H1 (cell line): Measurements from ENCODE around the gene SRSF3. TPM values are rescaled to one million over a fixed set of nuclear protein-coding genes. Genes with fewer than 3 reads are reported as not detected.

Experiments
- CTCF ChIA-PET: fragments of 300-600 bp; sonication (Branson Sonifier 250); formaldehyde crosslinking; loops from one replicate; lab custom pipeline; 2021; ENCODE audit not compliant: partially characterized antibody; lab: Charles Lee
- POLR2A ChIA-PET: fragments of 300-600 bp; sonication (Branson Sonifier 250); formaldehyde crosslinking; loops from one replicate; lab custom pipeline; 2021; ENCODE audit warnings: inconsistent platforms; ENCODE audit not compliant: partially characterized antibody; lab: Charles Lee
- DNase-seq, 2 experiments: peaks; one replicate each; pipeline versions ENCODE4 v3.0.0 to v3.0.0-alpha.2; 2010 to 2022; ENCODE audit warnings: low spot score in 2 of 2, low read depth in 1 of 2, mixed read lengths in 1 of 2
- FAIRE-seq: peaks from 2 replicates; lab custom pipeline; 2011; peaks lifted over from hg19 to GRCh38; lab: Jason Lieb, UNC
- H2AFZ ChIP-seq: 2 replicates; pipeline ENCODE4 v1.8.1; 2012; ENCODE audit warnings: low read length, inconsistent platforms
- H2AK5ac ChIP-seq: 2 replicates; pipeline ENCODE4 v1.6.1; 2013; ENCODE audit warnings: low read depth, low read length
- H2BK120ac ChIP-seq: replicated peaks from 2 replicates; pipeline ENCODE3; 2013; ENCODE audit warnings: low read depth, low read length, inconsistent platforms
- H2BK12ac ChIP-seq: 2 replicates; pipeline ENCODE4 v1.6.1; 2013; ENCODE audit warnings: low read depth, low read length
- H2BK15ac ChIP-seq: 2 replicates; pipeline ENCODE4 v1.6.1; 2013; ENCODE audit warnings: low read length
- H2BK20ac ChIP-seq: 2 replicates; pipeline ENCODE4 v1.6.1; 2013; ENCODE audit warnings: low read length
- H2BK5ac ChIP-seq: 2 replicates; pipeline ENCODE4 v1.6.1; 2013; ENCODE audit warnings: low read depth, low read length
- H3K14ac ChIP-seq: 2 replicates; pipeline ENCODE4 v1.6.1; 2013; ENCODE audit warnings: inconsistent platforms; ENCODE audit not compliant: insufficient read length
- H3K18ac ChIP-seq: 2 replicates; pipeline ENCODE4 v1.6.1; 2013; ENCODE audit warnings: low read length; ENCODE audit errors: extremely low read depth
- H3K23ac ChIP-seq: 2 replicates; pipeline ENCODE4 v1.6.1; 2013; ENCODE audit warnings: inconsistent platforms; ENCODE audit not compliant: insufficient read length
- H3K23me2 ChIP-seq: 2 replicates; pipeline ENCODE4 v1.6.1; 2013; ENCODE audit warnings: low read depth, low read length
- H3K27ac ChIP-seq: 2 replicates; pipeline ENCODE4 v1.6.1; 2011; ENCODE audit warnings: low read depth, low read length, inconsistent platforms
- H3K27me3 ChIP-seq, 4 experiments: replicated peaks in 1 of 4; 1 replicate in 1 of 4; 2 replicates in 3 of 4; pipeline versions ENCODE4 v1.6.1 to v1.8.1; 2011 to 2013; ENCODE audit warnings: low read length in 3 of 4, mild to moderate bottlenecking in 3 of 4, inconsistent platforms in 2 of 4, mixed read lengths in 2 of 4, moderate library complexity in 1 of 4; ENCODE audit not compliant: control insufficient read depth in 3 of 4, insufficient read depth in 3 of 4; ENCODE audit errors: extremely low read depth in 1 of 4
- H3K36me3 ChIP-seq, 4 experiments: 2 replicates each; pipeline versions ENCODE4 v1.6.1 to v1.8.1; 2011 to 2013; ENCODE audit warnings: mild to moderate bottlenecking in 4 of 4, low read length in 3 of 4, moderate library complexity in 2 of 4, control low read depth in 1 of 4, inconsistent platforms in 1 of 4; ENCODE audit not compliant: insufficient read depth in 4 of 4, control insufficient read depth in 2 of 4
- H3K4ac ChIP-seq: replicated peaks from 2 replicates; pipeline ENCODE3; 2013; ENCODE audit warnings: low read length, low read depth, mixed read lengths, inconsistent platforms; ENCODE audit not compliant: insufficient read length
- H3K4me1 ChIP-seq, 4 experiments: replicated peaks in 1 of 4; 1 replicate in 1 of 4; 2 replicates in 3 of 4; pipeline versions ENCODE4 v1.6.1 to v1.8.1; 2011 to 2013; ENCODE audit warnings: low read length in 3 of 4, inconsistent platforms in 2 of 4, mixed read lengths in 1 of 4; ENCODE audit not compliant: insufficient read depth in 4 of 4, control insufficient read depth in 3 of 4
- H3K4me2 ChIP-seq, 2 experiments: 2 replicates each; pipeline versions ENCODE4 v1.6.1 to v1.8.1; 2011 to 2013; ENCODE audit warnings: low read depth in 2 of 2, low read length in 2 of 2, control low read depth in 1 of 2, inconsistent platforms in 1 of 2, mild to moderate bottlenecking in 1 of 2; ENCODE audit not compliant: insufficient read depth in 1 of 2
- H3K4me3 ChIP-seq, 4 experiments: fragments of 200-600, 300-600 bp in 1 of 4; sonication (generic), shearing (Covaris generic), sonication (Bioruptor Twin) in 1 of 4; 2 replicates each; pipeline versions ENCODE4 v1.5.1 to v1.8.1; 2011 to 2016; ENCODE audit warnings: low read length in 4 of 4, low read depth in 3 of 4, control low read depth in 2 of 4, inconsistent platforms in 2 of 4, mild to moderate bottlenecking in 2 of 4, mixed read lengths in 1 of 4, moderate library complexity in 1 of 4; ENCODE audit not compliant: insufficient read depth in 2 of 4; ENCODE audit errors: extremely low read depth in 1 of 4
- H3K56ac ChIP-seq: replicated peaks from 2 replicates; pipeline ENCODE3; 2013; ENCODE audit warnings: low read depth, mild to moderate bottlenecking, mixed read lengths, low read length, inconsistent platforms; ENCODE audit not compliant: insufficient read length
- H3K79me1 ChIP-seq: 2 replicates; pipeline ENCODE4 v1.6.1; 2013; ENCODE audit warnings: low read depth, low read length, control low read depth
- H3K79me2 ChIP-seq, 2 experiments: 2 replicates each; pipeline versions ENCODE4 v1.6.1 to v1.8.1; 2012 to 2013; ENCODE audit warnings: low read length in 2 of 2, mild to moderate bottlenecking in 2 of 2, inconsistent platforms in 1 of 2; ENCODE audit not compliant: insufficient read depth in 2 of 2, control insufficient read depth in 1 of 2
- H3K9ac ChIP-seq, 4 experiments: replicated peaks in 1 of 4; 1 replicate in 1 of 4; 2 replicates in 3 of 4; pipeline versions ENCODE4 v1.6.1 to v1.8.1; 2011 to 2013; ENCODE audit warnings: low read depth in 3 of 4, low read length in 3 of 4, control low read depth in 2 of 4, mild to moderate bottlenecking in 2 of 4, moderate library complexity in 2 of 4, inconsistent platforms in 1 of 4; ENCODE audit errors: extremely low read depth in 1 of 4
- H3K9me3 ChIP-seq, 2 experiments: 2 replicates each; pipeline versions ENCODE4 v1.6.1 to v1.8.1; 2012 to 2013; ENCODE audit warnings: mild to moderate bottlenecking in 2 of 2, moderate library complexity in 2 of 2, control low read depth in 1 of 2, inconsistent platforms in 1 of 2, low read depth in 1 of 2, low read length in 1 of 2, mixed read lengths in 1 of 2; ENCODE audit not compliant: insufficient read depth in 2 of 2
- H4K20me1 ChIP-seq, 2 experiments: replicated peaks in 1 of 2; 2 replicates each; pipeline versions ENCODE3 to v1.8.1; 2011 to 2013; ENCODE audit warnings: inconsistent platforms in 2 of 2, low read length in 2 of 2, mild to moderate bottlenecking in 1 of 2; ENCODE audit not compliant: insufficient read depth in 2 of 2, control insufficient read depth in 1 of 2
- H4K5ac ChIP-seq: 2 replicates; pipeline ENCODE4 v1.6.1; 2013; ENCODE audit warnings: low read length, low read depth, mixed read lengths, inconsistent platforms; ENCODE audit not compliant: insufficient read length
- H4K8ac ChIP-seq: 2 replicates; pipeline ENCODE4 v1.8.0; 2013; ENCODE audit warnings: mild to moderate bottlenecking, moderate library complexity, low read length, inconsistent platforms; ENCODE audit not compliant: insufficient read depth; ENCODE audit errors: extremely low read depth
- H4K91ac ChIP-seq: replicated peaks from 2 replicates; pipeline ENCODE3; 2013; ENCODE audit warnings: low read length, mixed read lengths, inconsistent platforms; ENCODE audit not compliant: insufficient read length
- NANOG ChIP-seq: IDR thresholded peaks from 2 replicates; pipeline ENCODE4 v1.6.1; 2011; ENCODE audit warnings: low read length, low read depth, mild to moderate bottlenecking, inconsistent platforms; ENCODE audit not compliant: insufficient read depth, poor library complexity, severe bottlenecking
- POLR2AphosphoS5 ChIP-seq: IDR thresholded peaks from 2 replicates; pipeline ENCODE4 v1.6.1; 2011; ENCODE audit warnings: low read depth, low read length
- WGBS, 2 experiments: shearing (Covaris generic) in 1 of 2; methylation state at CpG; one replicate each; pipeline versions ENCODE4 v1.1.6 to v1.1.7; 2013 to 2015; ENCODE audit warnings: low lambda C conversion rate in 2 of 2, mixed read lengths in 2 of 2, inconsistent platforms in 1 of 2, low coverage in 1 of 2, missing lambda C conversion rate in 1 of 2; ENCODE audit not compliant: insufficient replicate concordance in 2 of 2, insufficient coverage in 1 of 2, insufficient read length in 1 of 2; ENCODE audit errors: extremely low coverage in 1 of 2, missing lambda C conversion rate in 1 of 2; 5-methylcytosine and 5-hydroxymethylcytosine counted together
- polyA plus RNA-seq, 7 experiments: library from polyadenylated mRNA; depleted of rRNA in 3 of 7; stranded (reverse) in 5 of 7; unstranded in 2 of 7; fragments of >200 nt in 5 of 7; fragments of 200-250 nt in 2 of 7; gene quantifications; 1 replicate in 5 of 7; 2 replicates in 1 of 7; 4 replicates in 1 of 7; pipeline versions ENCODE4 v1.2.1 to v1.2.3, GENCODE V29; 2011 to 2013; ENCODE audit warnings: missing spikeins in 2 of 7, mixed read lengths in 2 of 7
- total RNA-seq: library from RNA; stranded (reverse); fragmentation: NEBNext Ultra II Directional; extraction: Animal tissue kit (Norgen Biotek cat#: 25700); gene quantifications from 2 replicates; pipeline ENCODE4 v1.2.1, GENCODE V29; 2021

SRSF3 gene
- total and polyA plus RNA-seq, 2 of the 8 experiments (the other 6 are each of a cell fraction or from before 2014, with no cell fraction given): 471 to 689 TPM

- Histone ChIP-seq H2BK5ac (no peak overlapping the region), H3K23me2 (no peaks in the 10 kb centered on the region; the same call in 1 of the 2 replicates), H4K8ac (no peak overlapping the region), H3K9ac (no peak overlapping the region), H3K36me3 (peaks cover 40 to 99% (median 73%) of the 10 kb centered on the region in 4 experiments), H3K18ac (no peak overlapping the region), H3K9me3 (no peaks in the 10 kb centered on the region), H3K14ac (no peak overlapping the region), H2AK5ac (no peak overlapping the region), H3K27ac (no peak overlapping the region), H3K23ac (no peak overlapping the region), H3K79me2 (peaks cover 16 to 65% of the 10 kb centered on the region in 2 experiments), H3K4me2 (no peak overlapping the region), H3K4me3 (no peak overlapping the region), H4K91ac (no peak overlapping the region), H4K5ac (no peak overlapping the region), H3K4ac (no peak overlapping the region), H2BK20ac (no peak overlapping the region), H2BK120ac (no peak overlapping the region), H3K27me3 (no peaks in the 10 kb centered on the region), H3K4me1 (no peaks in the 10 kb centered on the region; a peak in 2 of 7 replicates), H3K56ac (no peak overlapping the region), H2BK12ac (no peak overlapping the region), H2BK15ac (no peak overlapping the region), H3K79me1 (0 out of 2 replicates have a peak, but pooled peaks cover 3% of the 10 kb centered on the region), H4K20me1 (peaks cover 27 to 47% of the 10 kb centered on the region in 2 experiments), H2AFZ (no peak overlapping the region)
- ChIA-PET POLR2A (interaction anchor here (1.6 to 14.6 kb wide), 3 partner anchors 7 to 73 kb away, joined by 4 to 386 read pairs (median 13); partner anchors contain the start of genes CDKN1A and SRSF3), CTCF (no interaction called here)
- FAIRE-seq (no peak), DNase-seq (no peak)
- 95% methylated on average over 5 of the region's 5 CpGs; no CpG with 5 or more reads in 1 of the 2 experiments for WGBS, 2 experiments
- TF ChIP-seq POLR2AphosphoS5 (peak; percentile 76), NANOG (no peak)
These were observed 11.0 kb downstream of the SRSF3 start for GRCh38 chr6:36605143-36605542.
